CD14-positive monocyte (primary cell): ENCODE data around the gene ACLY. TPM values are rescaled to one million over a fixed set of nuclear protein-coding genes. Genes with fewer than 3 reads are reported as not detected.
A peak's percentile ranks its signal among the peaks of the same experiment; 100 is the strongest.

Source experiments
- DNase-seq, 3 donors: peaks; one replicate each; pipeline ENCODE4 v3.0.0-alpha.2; 2011 to 2022
- H2AFZ ChIP-seq: 2 replicates; pipeline ENCODE4 v1.6.0; 2012; ENCODE audit warnings: mild to moderate bottlenecking, low read depth, low read length, inconsistent platforms; ENCODE audit not compliant: insufficient read depth, poor library complexity, severe bottlenecking
- H3K27ac ChIP-seq, 2 donors: 1 replicate in 1 of 2; 2 replicates in 1 of 2; pipeline ENCODE4 v1.5.1; 2012 to 2013; ENCODE audit warnings: low read length in 2 of 2, control low read depth in 1 of 2, inconsistent platforms in 1 of 2, low read depth in 1 of 2, mild to moderate bottlenecking in 1 of 2
- H3K27me3 ChIP-seq, 2 donors: one replicate each; pipeline versions ENCODE4 v1.6.0 to v1.6.1; 2011 to 2013; ENCODE audit warnings: low read length in 2 of 2; ENCODE audit not compliant: control insufficient read depth in 2 of 2, insufficient read depth in 2 of 2
- H3K36me3 ChIP-seq, 2 donors: replicated peaks in 1 of 2; 1 replicate in 1 of 2; 2 replicates in 1 of 2; pipeline versions ENCODE4 v1.5.1 to v1.6.1; 2012 to 2013; ENCODE audit warnings: low read length in 2 of 2, control low read depth in 1 of 2, inconsistent platforms in 1 of 2, mild to moderate bottlenecking in 1 of 2; ENCODE audit not compliant: insufficient read depth in 2 of 2, control insufficient read depth in 1 of 2
- H3K4me1 ChIP-seq, 2 donors: 1 replicate in 1 of 2; 2 replicates in 1 of 2; pipeline versions ENCODE4 v1.5.1 to v1.6.1; 2012 to 2013; ENCODE audit warnings: low read length in 2 of 2, control low read depth in 1 of 2, inconsistent platforms in 1 of 2, mild to moderate bottlenecking in 1 of 2, moderate library complexity in 1 of 2; ENCODE audit not compliant: insufficient read depth in 2 of 2, control insufficient read depth in 1 of 2
- H3K4me2 ChIP-seq: replicated peaks from 2 replicates; pipeline ENCODE3; 2012; ENCODE audit warnings: low read length, moderate library complexity, mild to moderate bottlenecking; ENCODE audit not compliant: poor library complexity, severe bottlenecking; ENCODE audit errors: extremely low read depth
- H3K4me3 ChIP-seq, 3 experiments: fragments of 200-600 bp in 1 of 3; sonication (generic) in 1 of 3; replicated peaks in 1 of 3; 1 replicate in 2 of 3; 2 replicates in 1 of 3; pipeline ENCODE4 v1.5.1; 2011 to 2013; ENCODE audit warnings: low read length in 3 of 3, mild to moderate bottlenecking in 3 of 3, control low read depth in 2 of 3, low read depth in 2 of 3, inconsistent platforms in 1 of 3, moderate library complexity in 1 of 3
- H3K79me2 ChIP-seq: 2 replicates; pipeline ENCODE4 v1.6.0; 2012; ENCODE audit warnings: mild to moderate bottlenecking, control low read depth, inconsistent platforms, low read length, moderate library complexity; ENCODE audit not compliant: insufficient read depth
- H3K9ac ChIP-seq: 2 replicates; pipeline ENCODE4 v1.6.0; 2017; ENCODE audit warnings: low read length, mild to moderate bottlenecking; ENCODE audit not compliant: insufficient read depth, poor library complexity, severe bottlenecking
- H3K9me3 ChIP-seq, 2 donors: replicated peaks in 1 of 2; 1 replicate in 1 of 2; 2 replicates in 1 of 2; pipeline versions ENCODE4 v1.5.1 to v1.6.1; 2012 to 2013; ENCODE audit warnings: low read length in 2 of 2, control low read depth in 1 of 2; ENCODE audit not compliant: control insufficient read depth in 1 of 2, insufficient read depth in 1 of 2
- H4K20me1 ChIP-seq: 2 replicates; pipeline ENCODE4 v1.6.0; 2012; ENCODE audit warnings: mild to moderate bottlenecking, low read length, control low read depth, moderate library complexity; ENCODE audit not compliant: insufficient read depth
- H3K27ac Mint-ChIP-seq, 7 donors: one replicate each; pipeline ENCODE4 v1.8.0; 2020; ENCODE audit warnings: mild to moderate bottlenecking in 7 of 7, mixed read lengths in 7 of 7, moderate library complexity in 6 of 7, inconsistent platforms in 2 of 7
- H3K27me3 Mint-ChIP-seq, 3 donors: one replicate each; pipeline ENCODE4 v1.8.0; 2021 to 2022; ENCODE audit warnings: low read depth in 3 of 3, mild to moderate bottlenecking in 3 of 3, mixed read lengths in 3 of 3, moderate library complexity in 3 of 3, inconsistent platforms in 1 of 3
- H3K36me3 Mint-ChIP-seq, 2 donors: one replicate each; pipeline ENCODE4 v1.8.0; 2020; ENCODE audit warnings: mixed read lengths in 2 of 2, inconsistent platforms in 1 of 2, mild to moderate bottlenecking in 1 of 2
- H3K4me1 Mint-ChIP-seq: one replicate; pipeline ENCODE4 v1.8.0; 2020; ENCODE audit warnings: mild to moderate bottlenecking, mixed read lengths
- H3K4me3 Mint-ChIP-seq, 2 donors: one replicate each; pipeline ENCODE4 v1.8.0; 2020; ENCODE audit warnings: mild to moderate bottlenecking in 2 of 2, mixed read lengths in 2 of 2, moderate library complexity in 1 of 2
- H3K9me3 Mint-ChIP-seq, 7 donors: one replicate each; pipeline ENCODE4 v1.8.0; 2020 to 2022; ENCODE audit warnings: mixed read lengths in 7 of 7, mild to moderate bottlenecking in 6 of 7, moderate library complexity in 6 of 7, inconsistent platforms in 2 of 7
- WGBS: methylation state at CpG from one replicate; pipeline ENCODE4 v1.1.5; 2013; ENCODE audit warnings: missing lambda C conversion rate; ENCODE audit not compliant: insufficient coverage; 5-methylcytosine and 5-hydroxymethylcytosine counted together
- intact Hi-C, 2 donors: fragments of 100-400 bp; cut with micrococcal nuclease; formaldehyde crosslinking; loops; one replicate each; pipeline versions ENCODE4 v1.15.0 to v1.15.1; 2023
- polyA plus RNA-seq, 3 donors: library from polyadenylated mRNA; depleted of rRNA in 1 of 3; unstranded in 2 of 3; stranded (reverse) in 1 of 3; fragments of 300-500 nt in 2 of 3; fragments of >200 nt in 1 of 3; fragmentation: Illumina TruSeq in 2 of 3; gene quantifications; 1 replicate in 2 of 3; 2 replicates in 1 of 3; pipeline ENCODE4 v1.2.3, GENCODE V29; 2012 to 2021
- TF ChIP-seq, protein P1 (sequence below): fragments of 200-600 bp; IDR thresholded peaks from one replicate; pipeline ENCODE4 v1.8.0; 2022; ENCODE audit warnings: antibody characterized with exemption, mild to moderate bottlenecking

The ACLY gene
- polyA plus RNA-seq, 3 donors: 41.0 to 48.3 (median 45.1) TPM

DNA sequence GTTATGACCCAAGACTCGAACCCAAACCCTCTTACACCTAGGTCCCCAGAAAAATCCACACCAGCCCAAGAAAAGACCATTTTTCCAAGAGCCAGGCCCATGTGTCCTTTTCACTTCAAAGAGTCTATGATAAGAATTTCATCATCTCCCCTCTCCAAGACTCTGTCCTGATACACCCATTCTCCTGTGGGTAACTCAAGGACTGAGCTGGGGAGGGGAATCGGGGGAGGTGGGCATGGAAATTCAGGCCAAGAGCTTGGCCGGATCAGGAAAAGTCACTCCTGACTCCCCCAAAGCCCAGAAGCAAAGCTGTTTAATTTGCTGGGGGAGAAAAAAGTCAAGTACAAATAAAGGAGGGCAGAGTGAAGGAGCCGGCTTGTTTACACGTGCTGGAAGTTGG is 3.7 kb downstream of the ACLY start:
- Mint-ChIP-seq H3K4me3 (no peak overlapping the region), H3K27me3 (peaks cover 0 to 4% (median 0%) of the 10 kb centered on the region in 3 donors), H3K36me3 (peaks cover 42 to 50% of the 10 kb centered on the region in 2 donors), H3K27ac (peak overlapping the region in 3 of 7 donors; percentile 12 to 84 (median 43)), H3K9me3 (no peaks in the 10 kb centered on the region), H3K4me1 (peaks cover 32% of the 10 kb centered on the region)
- peaks cover 65% of the 10 kb centered on the region for H3K79me2 ChIP-seq
- intact Hi-C loops: loop anchor here in 1 of 2 donors (5.0 kb wide), 1 partner anchor 197 kb away; the partner anchor contains the start of gene DHX58
- 94% methylated on average over 4 of the region's 5 CpGs for WGBS
- no peak overlapping the region for H2AFZ ChIP-seq
- peaks cover 74% of the 10 kb centered on the region for H4K20me1 ChIP-seq
- TF ChIP-seq, protein P1, sequence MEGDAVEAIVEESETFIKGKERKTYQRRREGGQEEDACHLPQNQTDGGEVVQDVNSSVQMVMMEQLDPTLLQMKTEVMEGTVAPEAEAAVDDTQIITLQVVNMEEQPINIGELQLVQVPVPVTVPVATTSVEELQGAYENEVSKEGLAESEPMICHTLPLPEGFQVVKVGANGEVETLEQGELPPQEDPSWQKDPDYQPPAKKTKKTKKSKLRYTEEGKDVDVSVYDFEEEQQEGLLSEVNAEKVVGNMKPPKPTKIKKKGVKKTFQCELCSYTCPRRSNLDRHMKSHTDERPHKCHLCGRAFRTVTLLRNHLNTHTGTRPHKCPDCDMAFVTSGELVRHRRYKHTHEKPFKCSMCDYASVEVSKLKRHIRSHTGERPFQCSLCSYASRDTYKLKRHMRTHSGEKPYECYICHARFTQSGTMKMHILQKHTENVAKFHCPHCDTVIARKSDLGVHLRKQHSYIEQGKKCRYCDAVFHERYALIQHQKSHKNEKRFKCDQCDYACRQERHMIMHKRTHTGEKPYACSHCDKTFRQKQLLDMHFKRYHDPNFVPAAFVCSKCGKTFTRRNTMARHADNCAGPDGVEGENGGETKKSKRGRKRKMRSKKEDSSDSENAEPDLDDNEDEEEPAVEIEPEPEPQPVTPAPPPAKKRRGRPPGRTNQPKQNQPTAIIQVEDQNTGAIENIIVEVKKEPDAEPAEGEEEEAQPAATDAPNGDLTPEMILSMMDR: no peak
- H3K27ac ChIP-seq: no peak overlapping the region
- peaks cover 41 to 45% of the 10 kb centered on the region in 2 donors for H3K36me3 ChIP-seq
- H3K27me3 ChIP-seq: no peaks in the 10 kb centered on the region
- no peak overlapping the region for H3K4me3 ChIP-seq
- DNase-seq: no peak
- H3K9me3 ChIP-seq: no peaks in the 10 kb centered on the region
- no peak overlapping the region for H3K4me2 ChIP-seq
- H3K9ac ChIP-seq: no peak overlapping the region
- peaks cover 21 to 24% of the 10 kb centered on the region in 2 donors for H3K4me1 ChIP-seq

DNA sequence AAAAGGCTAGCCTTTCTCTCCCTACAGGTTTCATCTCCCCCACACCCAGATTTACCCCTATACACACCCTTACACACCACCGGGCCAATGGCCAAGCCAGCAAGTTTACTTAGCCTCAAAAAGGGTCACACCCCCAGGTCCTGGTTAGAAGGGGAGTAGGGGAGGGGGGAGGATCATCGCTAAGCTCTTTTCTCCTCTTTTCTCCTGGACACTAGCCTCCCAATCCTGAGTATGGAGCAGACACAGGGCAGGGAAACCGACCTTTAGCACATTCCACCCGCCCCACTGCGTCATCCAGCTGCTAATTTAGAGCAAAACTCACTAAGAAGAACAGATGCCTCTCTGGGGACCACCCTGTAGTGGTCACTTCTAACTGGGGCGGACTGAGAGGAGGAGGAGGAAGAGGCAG is 4.4 kb downstream of the ACLY start:
- Histone ChIP-seq H3K36me3 (peaks cover 48 to 52% of the 10 kb centered on the region in 2 donors), H3K9ac (no peak overlapping the region)
- H3K27ac Mint-ChIP-seq: peak overlapping the region in 1 of 7 donors; percentile 68

More for the DNA sequence above, 4.4 kb downstream of the ACLY start:
- Histone ChIP-seq H3K4me2 (no peak overlapping the region), H3K79me2 (peaks cover 65% of the 10 kb centered on the region), H4K20me1 (peaks cover 74% of the 10 kb centered on the region), H3K27me3 (no peaks in the 10 kb centered on the region), H2AFZ (no peak overlapping the region), H3K4me3 (no peak overlapping the region), H3K4me1 (peaks cover 16 to 17% of the 10 kb centered on the region in 2 donors), H3K27ac (no peak overlapping the region), H3K9me3 (no peaks in the 10 kb centered on the region)
- peaks cover 0 to 1% (median 0%) of the 10 kb centered on the region in 7 donors for H3K9me3 Mint-ChIP-seq
- 100% methylated on average over 2 of the region's 6 CpGs for WGBS
- TF ChIP-seq, protein P1: no peak
- intact Hi-C loops: no loop called here
- H3K27me3 Mint-ChIP-seq: peaks cover 0 to 4% (median 0%) of the 10 kb centered on the region in 3 donors
- H3K36me3 Mint-ChIP-seq: peaks cover 48 to 57% of the 10 kb centered on the region in 2 donors
- no peak for DNase-seq
- H3K4me1 Mint-ChIP-seq: peaks cover 26% of the 10 kb centered on the region
- H3K4me3 Mint-ChIP-seq: no peak overlapping the region
